Stimulated activated naive CD8-positive, alpha-beta T cell treated with anti-CD3 and anti-CD28 coated beads, Interleukin-15, amount 100 ng/mL, for 72 hours (primary cell): Measurements from ENCODE around the gene ACTR6.

ENCODE experiments used
- ATAC-seq: fragments of 150-1000 bp; cut with Tn5 transposase; 2 replicates; pipeline ENCODE4 v1.10.0; 2021; ENCODE audit warnings: mild to moderate bottlenecking, moderate library complexity
- DNase-seq, 2 donors: peaks; one replicate each; pipeline ENCODE4 v3.0.0; 2021 to 2022
- H3K27ac Mint-ChIP-seq, 2 donors: one replicate each; pipeline ENCODE4 v1.8.0; 2022; ENCODE audit warnings: mild to moderate bottlenecking in 2 of 2, mixed read lengths in 2 of 2, moderate library complexity in 2 of 2
- H3K27me3 Mint-ChIP-seq: one replicate; pipeline ENCODE4 v1.8.0; 2022; ENCODE audit warnings: mixed read lengths
- H3K4me1 Mint-ChIP-seq: one replicate; pipeline ENCODE4 v1.8.0; 2022; ENCODE audit warnings: mild to moderate bottlenecking, mixed read lengths
- H3K4me3 Mint-ChIP-seq, 2 donors: one replicate each; pipeline ENCODE4 v1.8.0; 2022; ENCODE audit warnings: mild to moderate bottlenecking in 2 of 2, mixed read lengths in 2 of 2, moderate library complexity in 1 of 2
- H3K9me3 Mint-ChIP-seq, 2 donors: one replicate each; pipeline ENCODE4 v1.8.0; 2022; ENCODE audit warnings: mixed read lengths in 2 of 2

ACTR6 gene

GRCh38 chr12:100200463-100201181 is at the start of gene ACTR6:
ACTR6 (plus strand) TSS chr12:100200815; CDS start chr12:100200852, 37 bp downstream.
- Mint-ChIP-seq H3K27me3 (no peaks in the 10 kb centered on the region), H3K9me3 (no peaks in the 10 kb centered on the region), H3K27ac (peak within 1 kb of the TSS; percentile 99), H3K4me3 (peak within 1 kb of the TSS; percentile 94 to 99), H3K4me1 (peaks cover 48% of the 10 kb centered on the region)
- DNase-seq (peak; percentile 90 to 96), ATAC-seq (peak; percentile 90)

- no peak for DNase-seq
- Mint-ChIP-seq H3K4me3 (no peak overlapping the region), H3K27me3 (no peaks in the 10 kb centered on the region), H3K9me3 (no peaks in the 10 kb centered on the region), H3K4me1 (peaks cover 11% of the 10 kb centered on the region), H3K27ac (no peak overlapping the region)
- no peak for ATAC-seq
These were observed 48.8 kb upstream of the ACTR6 start for GRCh38 chr12:100151769-100152168.

GRCh38 chr12:100153131-100153530 is 47.5 kb upstream of the ACTR6 start:
- no peak for ATAC-seq
- DNase-seq: no peak
- Mint-ChIP-seq H3K9me3 (no peaks in the 10 kb centered on the region), H3K4me1 (peaks cover 11% of the 10 kb centered on the region), H3K4me3 (no peak overlapping the region), H3K27me3 (no peaks in the 10 kb centered on the region), H3K27ac (no peak overlapping the region)

- DNase-seq: peak; percentile 64
- no peaks in the 10 kb centered on the region for H3K27me3 Mint-ChIP-seq
- no peaks in the 10 kb centered on the region for H3K9me3 Mint-ChIP-seq
- no peak overlapping the region for H3K4me3 Mint-ChIP-seq
- peaks cover 11% of the 10 kb centered on the region for H3K4me1 Mint-ChIP-seq
- H3K27ac Mint-ChIP-seq: peak overlapping the region; percentile 36 to 77
- ATAC-seq: peak; percentile 68
These were observed 46.0 kb upstream of the ACTR6 start for GRCh38 chr12:100154474-100155247.

GRCh38 chr12:100156731-100157426 is 43.7 kb upstream of the ACTR6 start:
- no peak for DNase-seq
- peak; percentile 32 for ATAC-seq
- H3K9me3 Mint-ChIP-seq: no peaks in the 10 kb centered on the region
- H3K4me1 Mint-ChIP-seq: peaks cover 11% of the 10 kb centered on the region
- peak overlapping the region; percentile 62 to 70 for H3K27ac Mint-ChIP-seq
- no peak overlapping the region for H3K4me3 Mint-ChIP-seq
- no peaks in the 10 kb centered on the region for H3K27me3 Mint-ChIP-seq

GRCh38 chr12:100157427-100157821 is 43.2 kb upstream of the ACTR6 start:
- no peak overlapping the region for H3K4me3 Mint-ChIP-seq
- H3K27me3 Mint-ChIP-seq: no peaks in the 10 kb centered on the region
- peaks cover 11% of the 10 kb centered on the region for H3K4me1 Mint-ChIP-seq
- ATAC-seq: no peak
- no peak for DNase-seq
- H3K27ac Mint-ChIP-seq: peak overlapping the region; percentile 70 to 86
- H3K9me3 Mint-ChIP-seq: no peaks in the 10 kb centered on the region

GRCh38 chr12:100158535-100158934 is 42.1 kb upstream of the ACTR6 start:
- ATAC-seq: no peak
- H3K27me3 Mint-ChIP-seq: no peaks in the 10 kb centered on the region
- peak overlapping the region in 1 of 2 donors; percentile 94 for H3K27ac Mint-ChIP-seq
- H3K4me3 Mint-ChIP-seq: no peak overlapping the region
- no peaks in the 10 kb centered on the region for H3K9me3 Mint-ChIP-seq
- peaks cover 11% of the 10 kb centered on the region for H3K4me1 Mint-ChIP-seq
- DNase-seq: no peak

GRCh38 chr12:100159391-100160104 is 41.1 kb upstream of the ACTR6 start:
- H3K4me1 Mint-ChIP-seq: peaks cover 16% of the 10 kb centered on the region
- no peak for ATAC-seq
- no peak overlapping the region for H3K4me3 Mint-ChIP-seq
- DNase-seq: no peak
- no peak overlapping the region for H3K27ac Mint-ChIP-seq
- no peaks in the 10 kb centered on the region for H3K9me3 Mint-ChIP-seq
- H3K27me3 Mint-ChIP-seq: no peaks in the 10 kb centered on the region

GRCh38 chr12:100163416-100164152 is 37.0 kb upstream of the ACTR6 start:
- Mint-ChIP-seq H3K4me1 (peaks cover 11% of the 10 kb centered on the region), H3K27ac (peak overlapping the region in 1 of 2 donors; percentile 69), H3K27me3 (no peaks in the 10 kb centered on the region), H3K9me3 (no peaks in the 10 kb centered on the region), H3K4me3 (peak overlapping the region; percentile 69 to 71)
- DNase-seq (peak; percentile 61 to 63), ATAC-seq (peak; percentile 98)

GRCh38 chr12:100164153-100164704 is 36.4 kb upstream of the ACTR6 start:
- no peaks in the 10 kb centered on the region for H3K9me3 Mint-ChIP-seq

GRCh38 chr12:100165356-100165755 is 35.3 kb upstream of the ACTR6 start:
- ATAC-seq (no peak), DNase-seq (no peak)
- no peak overlapping the region for H3K27ac Mint-ChIP-seq
- H3K4me3 Mint-ChIP-seq: no peak overlapping the region
- H3K4me1 Mint-ChIP-seq: peaks cover 11% of the 10 kb centered on the region
- H3K27me3 Mint-ChIP-seq: no peaks in the 10 kb centered on the region
- no peaks in the 10 kb centered on the region for H3K9me3 Mint-ChIP-seq

More at GRCh38 chr12:100164153-100164704, 36.4 kb upstream of the ACTR6 start:
- Mint-ChIP-seq H3K27ac (no peak overlapping the region), H3K4me1 (peaks cover 11% of the 10 kb centered on the region), H3K4me3 (peak overlapping the region; percentile 69 to 71), H3K27me3 (no peaks in the 10 kb centered on the region)
- DNase-seq (no peak), ATAC-seq (peak; percentile 28)

- DNase-seq: no peak
- no peak overlapping the region for H3K27ac Mint-ChIP-seq
- peaks cover 11% of the 10 kb centered on the region for H3K4me1 Mint-ChIP-seq
- no peak overlapping the region for H3K4me3 Mint-ChIP-seq
- H3K27me3 Mint-ChIP-seq: no peaks in the 10 kb centered on the region
- no peaks in the 10 kb centered on the region for H3K9me3 Mint-ChIP-seq
- ATAC-seq: no peak
These were observed 34.4 kb upstream of the ACTR6 start for GRCh38 chr12:100166232-100166631.

- no peak overlapping the region for H3K4me3 Mint-ChIP-seq
- H3K27ac Mint-ChIP-seq: no peak overlapping the region
- no peaks in the 10 kb centered on the region for H3K9me3 Mint-ChIP-seq
- H3K27me3 Mint-ChIP-seq: no peaks in the 10 kb centered on the region
- no peak for ATAC-seq
- no peak for DNase-seq
- peaks cover 10% of the 10 kb centered on the region for H3K4me1 Mint-ChIP-seq
These were observed 32.1 kb upstream of the ACTR6 start for GRCh38 chr12:100168562-100168961.

GRCh38 chr12:100169345-100169744 is 31.3 kb upstream of the ACTR6 start:
- H3K27me3 Mint-ChIP-seq: no peaks in the 10 kb centered on the region
- H3K4me3 Mint-ChIP-seq: no peak overlapping the region
- DNase-seq: no peak
- peak overlapping the region in 1 of 2 donors; percentile 54 for H3K27ac Mint-ChIP-seq
- H3K9me3 Mint-ChIP-seq: no peaks in the 10 kb centered on the region
- peaks cover 2% of the 10 kb centered on the region for H3K4me1 Mint-ChIP-seq
- ATAC-seq: no peak
